NCI-H2029 treated with DMSO at 0.1 percent for 48 hours (cell line): ENCODE results near the gene CDC42BPB.
A peak's percentile ranks its signal among the peaks of the same experiment; 100 is the strongest.

ENCODE experiments used
- DNase-seq: peaks from one replicate; lab custom pipeline; 2025; lab: John Stamatoyannopoulos, UW

Gene CDC42BPB

GRCh38 chr14:103019826-103020225, 37.5 kb downstream of the CDC42BPB start:
- DNase-seq = no peak

GRCh38 chr14:103019236-103019635, 38.1 kb downstream of the CDC42BPB start:
- DNase-seq = no peak

- no peak for DNase-seq
Measured at GRCh38 chr14:103016594-103016993, 40.8 kb downstream of the CDC42BPB start.

- DNase-seq = no peak
Measured at GRCh38 chr14:103016071-103016470, 41.3 kb downstream of the CDC42BPB start.

- DNase-seq = no peak
Measured at GRCh38 chr14:103015426-103015825, 41.9 kb downstream of the CDC42BPB start.

GRCh38 chr14:103014466-103015228, 42.7 kb downstream of the CDC42BPB start:
- no peak for DNase-seq

- DNase-seq = no peak
Measured at GRCh38 chr14:103013028-103013427, 44.3 kb downstream of the CDC42BPB start.

- no peak for DNase-seq
Measured at GRCh38 chr14:103009559-103009958, 47.8 kb downstream of the CDC42BPB start.

- DNase-seq = peak; percentile 22
Measured at GRCh38 chr14:103008768-103009357, 48.5 kb downstream of the CDC42BPB start.

- DNase-seq = no peak
Measured at GRCh38 chr14:103008126-103008525, 49.2 kb downstream of the CDC42BPB start.

GRCh38 chr14:103007555-103007954, 49.8 kb downstream of the CDC42BPB start:
- no peak for DNase-seq

- DNase-seq = no peak
Measured at GRCh38 chr14:103006991-103007520, 50.3 kb downstream of the CDC42BPB start.

- no peak for DNase-seq
Measured at GRCh38 chr14:103006106-103006505, 51.2 kb downstream of the CDC42BPB start.

- no peak for DNase-seq
Measured at GRCh38 chr14:103003850-103004249, 53.5 kb downstream of the CDC42BPB start.

GRCh38 chr14:103003351-103003615, 54.1 kb downstream of the CDC42BPB start:
- no peak for DNase-seq

- DNase-seq = no peak
Measured at GRCh38 chr14:103002578-103003350, 54.6 kb downstream of the CDC42BPB start.

- no peak for DNase-seq
Measured at GRCh38 chr14:103001651-103002396, 55.5 kb downstream of the CDC42BPB start.

GRCh38 chr14:103001226-103001625, 56.1 kb downstream of the CDC42BPB start:
- DNase-seq = no peak

- DNase-seq = no peak
Measured at GRCh38 chr14:103000291-103000921, 56.9 kb downstream of the CDC42BPB start.

GRCh38 chr14:102999227-102999895, 58.0 kb downstream of the CDC42BPB start:
- no peak for DNase-seq

GRCh38 chr14:102998393-102998792, 59.0 kb downstream of the CDC42BPB start:
- DNase-seq = no peak
